Lower lobe of right lung (tissue), 2 donors: Measurements from ENCODE around the gene SLC24A3. TPM values are rescaled to one million over a fixed set of nuclear protein-coding genes. Genes with fewer than 3 reads are reported as not detected.
A peak's percentile ranks its signal among the peaks of the same experiment; 100 is the strongest.

ENCODE experiments used
- ATAC-seq, 2 donors: fragments of 200-7000 bp; cut with Tn5 transposase; one replicate each; pipeline ENCODE4 v1.9.1; 2020 to 2022; ENCODE audit warnings: mild to moderate bottlenecking in 2 of 2, moderate library complexity in 2 of 2
- DNase-seq: peaks from one replicate; pipeline ENCODE4 v3.0.0-alpha.2; 2020
- H3K27ac ChIP-seq: fragments of 200-600 bp; one replicate; pipeline ENCODE4 v1.8.0; 2022
- H3K27me3 ChIP-seq: fragments of 200-600 bp; one replicate; pipeline ENCODE4 v1.8.0; 2022; ENCODE audit warnings: low read depth
- H3K36me3 ChIP-seq: fragments of 200-600 bp; one replicate; pipeline ENCODE4 v1.8.0; 2022; ENCODE audit warnings: mild to moderate bottlenecking
- H3K4me1 ChIP-seq: fragments of 200-600 bp; one replicate; pipeline ENCODE4 v1.8.0; 2022
- H3K4me3 ChIP-seq: fragments of 200-600 bp; one replicate; pipeline ENCODE4 v1.8.0; 2022; ENCODE audit warnings: mild to moderate bottlenecking
- H3K9me3 ChIP-seq: fragments of 200-600 bp; one replicate; pipeline ENCODE4 v1.8.0; 2022
- intact Hi-C: fragments of 100-400 bp; cut with DNase I; formaldehyde crosslinking; loops from one replicate; pipeline ENCODE4 v1.11.0; 2022
- total RNA-seq: library from RNA; stranded (reverse); fragmentation: NEBNext Ultra II Directional; extraction: Animal tissue kit (Norgen Biotek cat#: 25700); gene quantifications from one replicate; pipeline ENCODE4 v1.2.1, GENCODE V29; 2021
- TF ChIP-seq, protein P1 (sequence below): fragments of 200-600 bp; IDR thresholded peaks from one replicate; pipeline ENCODE4 v1.8.0; 2022; ENCODE audit warnings: antibody characterized with exemption, mild to moderate bottlenecking
- donor health status: DM: no; HTN: yes; CAD: no; lungs with severe emphysema.

The SLC24A3 gene
- total RNA-seq, 1 donor from 2014 or later: 7.9 TPM

DNA sequence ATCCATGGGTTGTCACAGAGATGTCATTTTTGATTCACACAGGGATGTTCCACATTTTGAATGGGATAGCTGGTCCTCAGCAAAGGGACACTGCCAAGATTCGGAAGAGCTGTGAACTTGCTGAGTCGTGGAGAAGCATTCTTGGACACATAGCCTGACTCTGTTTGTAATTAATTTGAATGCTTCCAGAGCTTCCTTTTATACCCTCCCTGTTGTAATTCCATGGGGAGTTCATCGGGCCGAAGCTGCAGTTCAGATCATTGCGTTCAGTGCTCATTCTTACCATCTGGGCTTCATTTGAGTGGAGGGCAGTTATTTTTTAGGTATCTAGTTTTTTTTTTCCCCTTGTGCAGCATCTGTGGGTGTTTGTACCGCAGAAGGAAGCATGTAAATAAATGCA is 126.5 kb downstream of the SLC24A3 start:
- Histone ChIP-seq H3K4me3 (no peak overlapping the region), H3K9me3 (no peaks in the 10 kb centered on the region), H3K27ac (no peak overlapping the region), H3K36me3 (no peaks in the 10 kb centered on the region), H3K4me1 (peaks cover 15% of the 10 kb centered on the region), H3K27me3 (no peaks in the 10 kb centered on the region)
- ATAC-seq: no peak
- TF ChIP-seq, protein P1, sequence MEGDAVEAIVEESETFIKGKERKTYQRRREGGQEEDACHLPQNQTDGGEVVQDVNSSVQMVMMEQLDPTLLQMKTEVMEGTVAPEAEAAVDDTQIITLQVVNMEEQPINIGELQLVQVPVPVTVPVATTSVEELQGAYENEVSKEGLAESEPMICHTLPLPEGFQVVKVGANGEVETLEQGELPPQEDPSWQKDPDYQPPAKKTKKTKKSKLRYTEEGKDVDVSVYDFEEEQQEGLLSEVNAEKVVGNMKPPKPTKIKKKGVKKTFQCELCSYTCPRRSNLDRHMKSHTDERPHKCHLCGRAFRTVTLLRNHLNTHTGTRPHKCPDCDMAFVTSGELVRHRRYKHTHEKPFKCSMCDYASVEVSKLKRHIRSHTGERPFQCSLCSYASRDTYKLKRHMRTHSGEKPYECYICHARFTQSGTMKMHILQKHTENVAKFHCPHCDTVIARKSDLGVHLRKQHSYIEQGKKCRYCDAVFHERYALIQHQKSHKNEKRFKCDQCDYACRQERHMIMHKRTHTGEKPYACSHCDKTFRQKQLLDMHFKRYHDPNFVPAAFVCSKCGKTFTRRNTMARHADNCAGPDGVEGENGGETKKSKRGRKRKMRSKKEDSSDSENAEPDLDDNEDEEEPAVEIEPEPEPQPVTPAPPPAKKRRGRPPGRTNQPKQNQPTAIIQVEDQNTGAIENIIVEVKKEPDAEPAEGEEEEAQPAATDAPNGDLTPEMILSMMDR: no peak
- intact Hi-C loops: no loop called here
- DNase-seq: no peak

DNA sequence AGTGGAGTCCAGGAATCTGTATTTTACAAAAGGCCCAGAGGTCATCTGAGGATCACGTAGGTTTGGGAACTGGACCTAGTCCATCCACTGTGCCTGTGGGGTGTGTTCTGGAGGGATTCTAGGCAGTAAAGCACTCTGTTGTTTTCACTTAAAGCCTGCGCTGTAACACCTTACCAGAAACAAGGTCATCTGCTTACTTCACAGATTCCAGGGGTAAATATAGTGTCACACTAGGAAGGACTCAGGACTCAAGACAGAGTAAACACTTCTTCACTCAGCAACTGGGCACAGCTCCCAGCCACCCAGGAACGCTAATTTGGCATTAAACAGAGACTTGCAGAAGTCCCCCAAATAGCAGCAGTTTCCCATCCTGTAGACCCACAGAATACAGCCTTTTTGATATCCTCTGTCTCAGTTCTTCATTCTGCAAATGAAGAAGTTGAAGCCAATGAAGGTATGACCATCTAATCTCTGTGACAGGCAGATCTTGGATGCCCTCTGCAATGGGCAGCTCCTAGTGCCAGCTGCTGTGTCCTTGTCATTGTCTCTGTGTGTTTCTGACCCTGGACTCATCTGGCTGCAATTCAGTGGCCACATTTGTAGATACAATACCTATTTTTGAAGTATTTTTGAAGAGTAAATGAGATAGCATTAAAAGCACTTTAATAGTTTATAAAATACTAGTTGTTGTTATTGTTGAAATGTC is 129.1 kb downstream of the SLC24A3 start:
- H3K9me3 ChIP-seq: no peaks in the 10 kb centered on the region
- H3K27ac ChIP-seq: no peak overlapping the region
- ATAC-seq (peak; percentile 87 to 95), DNase-seq (peak; percentile 60)
- TF ChIP-seq, protein P1: no peak
- peaks cover 15% of the 10 kb centered on the region for H3K4me1 ChIP-seq
- H3K4me3 ChIP-seq: no peak overlapping the region
- no peaks in the 10 kb centered on the region for H3K36me3 ChIP-seq
- H3K27me3 ChIP-seq: no peaks in the 10 kb centered on the region
- intact Hi-C loops: no loop called here

DNA sequence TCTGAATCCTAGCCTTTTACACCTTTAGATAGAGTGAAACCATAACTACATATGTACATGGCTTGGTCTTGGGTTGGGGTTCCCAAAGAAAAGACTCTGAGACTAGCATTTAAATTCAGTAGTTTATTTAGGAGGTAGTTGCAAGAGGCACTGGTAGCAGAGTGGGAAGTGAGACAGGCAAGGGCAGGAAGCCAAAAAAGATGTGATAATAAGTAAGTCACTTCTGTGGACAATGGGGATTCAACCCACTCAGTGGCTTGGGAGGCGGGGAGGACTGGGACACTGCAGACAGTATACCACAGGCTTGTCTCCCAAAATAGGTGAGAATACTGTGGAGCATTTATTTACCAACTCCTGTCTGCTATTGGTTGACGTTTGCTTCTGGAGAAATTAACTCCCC is 131.9 kb downstream of the SLC24A3 start:
- no peak for DNase-seq

DNA sequence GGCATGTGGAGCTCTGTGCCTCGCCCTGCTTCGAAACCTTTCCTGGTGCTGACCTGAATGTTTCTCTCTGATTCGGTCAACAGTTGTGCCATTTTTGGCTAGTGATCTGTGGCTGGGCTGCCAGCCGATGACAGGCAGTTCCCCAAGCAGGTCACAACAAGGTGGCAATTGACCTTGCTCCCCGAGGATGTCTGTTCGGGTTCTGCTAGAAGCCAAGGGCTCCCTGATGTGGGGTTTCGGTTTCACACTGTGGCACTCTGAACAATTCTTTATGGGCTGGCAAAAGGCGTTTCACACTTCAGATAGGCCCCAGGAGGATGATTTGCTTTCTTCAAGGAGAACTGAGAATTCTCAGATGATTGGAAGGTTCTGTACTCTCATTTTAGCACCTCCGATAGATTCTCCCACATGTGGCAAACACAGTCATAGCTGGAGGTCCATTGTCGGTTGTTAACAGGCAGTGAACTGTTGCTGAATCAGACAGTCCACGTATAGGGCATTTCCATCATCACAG is 135.6 kb downstream of the SLC24A3 start:
- ATAC-seq (peak; percentile 17 to 23), DNase-seq (no peak)
- H3K4me3 ChIP-seq: no peak overlapping the region
- no peaks in the 10 kb centered on the region for H3K9me3 ChIP-seq
- H3K36me3 ChIP-seq: no peaks in the 10 kb centered on the region
- intact Hi-C loops: no loop called here
- H3K4me1 ChIP-seq: no peaks in the 10 kb centered on the region
- TF ChIP-seq, protein P1: no peak
- H3K27ac ChIP-seq: no peak overlapping the region
- H3K27me3 ChIP-seq: no peaks in the 10 kb centered on the region

More for the DNA sequence above, 131.9 kb downstream of the SLC24A3 start:
- TF ChIP-seq, protein P1: no peak
- H3K36me3 ChIP-seq: no peaks in the 10 kb centered on the region
- intact Hi-C loops: no loop called here
- ATAC-seq: no peak
- H3K4me3 ChIP-seq: no peak overlapping the region
- H3K27me3 ChIP-seq: no peaks in the 10 kb centered on the region
- H3K4me1 ChIP-seq: peaks cover 15% of the 10 kb centered on the region
- no peaks in the 10 kb centered on the region for H3K9me3 ChIP-seq
- no peak overlapping the region for H3K27ac ChIP-seq

DNA sequence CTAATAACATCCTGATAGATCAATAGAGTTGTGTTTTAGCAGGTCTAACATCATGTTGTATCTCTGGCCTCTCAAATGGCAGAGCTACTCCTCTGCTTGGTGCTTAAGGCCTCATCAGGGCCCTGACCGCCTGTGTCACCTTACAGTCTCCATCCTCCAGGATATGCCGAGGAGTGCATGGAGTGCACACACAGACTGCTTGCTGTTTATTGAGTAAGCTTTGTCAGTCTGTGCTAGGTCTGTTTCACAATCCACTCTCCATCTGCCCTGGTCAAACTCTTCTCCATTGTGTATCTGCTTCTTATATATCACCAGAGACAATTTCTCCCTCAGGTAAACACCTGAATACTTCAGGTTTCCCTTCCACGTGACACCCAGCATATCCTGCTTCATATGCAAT is 136.1 kb downstream of the SLC24A3 start:
- Histone ChIP-seq H3K27ac (no peak overlapping the region), H3K4me3 (no peak overlapping the region), H3K9me3 (no peaks in the 10 kb centered on the region), H3K36me3 (no peaks in the 10 kb centered on the region), H3K4me1 (no peaks in the 10 kb centered on the region), H3K27me3 (no peaks in the 10 kb centered on the region)
- no peak for ATAC-seq
- intact Hi-C loops: no loop called here
- TF ChIP-seq, protein P1: no peak
- DNase-seq: no peak
